Measurements from ENCODE around the gene FBP2. TPM values are rescaled to one million over a fixed set of nuclear protein-coding genes. Genes with fewer than 3 reads are reported as not detected.

FBP2 gene
- total and polyA plus RNA-seq, 2 of the 8 experiments (the other 6 are each of a cell fraction or from before 2014, with no cell fraction given): not detected

GRCh38 chr9:94606646-94607422, 13.2 kb upstream of the FBP2 start (continued):
- no peak for TF ChIP-seq CHD1 (IDR thresholded peaks at IDR 0.05; ENCODE audit: low read depth, low read length)
- no peak for TF ChIP-seq CBX5 (IDR thresholded peaks at IDR 0.05; ENCODE audit: low read depth, low read length)
- no peak for TF ChIP-seq KDM5A (IDR thresholded peaks at IDR 0.05; ENCODE audit: low read length)
- no peak for TF ChIP-seq SP2 (IDR thresholded peaks at IDR 0.05; ENCODE audit: low read length)
- no peak for TF ChIP-seq TEAD4 (IDR thresholded peaks at IDR 0.05; ENCODE audit: low read depth, low read length)
- TF ChIP-seq SP1 (IDR thresholded peaks at IDR 0.05; ENCODE audit: low read depth, low read length): no peak
- no peak for TF ChIP-seq POU5F1 (IDR thresholded peaks at IDR 0.05; ENCODE audit: low read depth, low read length)
- TF ChIP-seq RFX5 (IDR thresholded peaks at IDR 0.05; ENCODE audit: borderline replicate concordance, low read depth, low read length): no peak
- TF ChIP-seq CBX8 (IDR thresholded peaks at IDR 0.05; ENCODE audit: borderline replicate concordance, low read depth, low read length): no peak
- no peak for TF ChIP-seq SIN3A (conservative IDR thresholded peaks at IDR 0.05 in 1 of 2, IDR thresholded peaks at IDR 0.05 in 1 of 2; ENCODE audit: low read depth in 1 of 2, low read length in 2 of 2)

Measured in H1 (cell line).